ENCODE data around the gene PTPN20. TPM values are rescaled to one million over a fixed set of nuclear protein-coding genes. Genes with fewer than 3 reads are reported as not detected.
A peak's percentile ranks its signal among the peaks of the same experiment; 100 is the strongest.

The PTPN20 gene
- total and polyA plus RNA-seq, 2 of the 8 experiments (the other 6 are each of a cell fraction or from before 2014, with no cell fraction given) = not detected

DNA sequence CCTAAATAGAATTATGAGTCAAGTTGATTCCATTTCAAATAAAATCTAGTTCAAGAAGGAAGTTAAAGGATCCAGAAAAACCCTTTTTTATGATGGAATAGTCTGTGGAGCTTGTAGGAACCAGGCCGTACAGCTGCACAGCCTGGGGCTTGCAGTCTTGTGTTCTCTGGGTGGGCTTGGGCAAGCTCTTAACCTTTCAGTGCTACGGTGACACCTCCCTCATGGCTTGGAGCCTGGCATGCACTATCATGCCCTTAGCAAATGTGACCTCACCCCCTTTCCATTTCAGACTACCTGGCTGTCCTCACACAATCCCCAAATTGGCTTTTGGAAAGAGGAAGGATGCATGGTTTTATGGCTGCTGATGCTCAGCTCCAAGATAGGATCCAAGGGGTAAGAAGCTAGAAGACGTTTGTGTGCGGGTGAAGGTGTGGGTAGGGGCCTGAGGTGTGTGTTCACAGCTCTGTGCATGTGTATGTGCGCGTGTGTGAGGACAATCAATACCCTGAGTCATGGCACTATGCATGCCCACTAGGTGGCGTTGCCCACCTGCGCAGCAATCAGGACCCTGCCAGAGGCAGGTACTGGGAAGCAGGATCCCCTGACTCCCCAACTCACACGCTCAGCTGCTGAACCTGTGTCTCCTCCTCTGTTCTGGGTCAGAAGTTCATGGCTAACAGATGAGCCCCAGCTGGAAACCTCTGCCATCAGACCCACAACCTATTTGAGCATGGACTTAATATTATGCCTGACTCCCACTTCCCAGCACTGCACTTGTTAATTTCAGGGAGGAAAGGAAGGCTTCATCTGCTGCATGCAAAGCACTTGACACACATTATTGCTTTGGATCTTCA is 113.4 kb downstream of the PTPN20 start (continued):
- TF ChIP-seq, protein P1, sequence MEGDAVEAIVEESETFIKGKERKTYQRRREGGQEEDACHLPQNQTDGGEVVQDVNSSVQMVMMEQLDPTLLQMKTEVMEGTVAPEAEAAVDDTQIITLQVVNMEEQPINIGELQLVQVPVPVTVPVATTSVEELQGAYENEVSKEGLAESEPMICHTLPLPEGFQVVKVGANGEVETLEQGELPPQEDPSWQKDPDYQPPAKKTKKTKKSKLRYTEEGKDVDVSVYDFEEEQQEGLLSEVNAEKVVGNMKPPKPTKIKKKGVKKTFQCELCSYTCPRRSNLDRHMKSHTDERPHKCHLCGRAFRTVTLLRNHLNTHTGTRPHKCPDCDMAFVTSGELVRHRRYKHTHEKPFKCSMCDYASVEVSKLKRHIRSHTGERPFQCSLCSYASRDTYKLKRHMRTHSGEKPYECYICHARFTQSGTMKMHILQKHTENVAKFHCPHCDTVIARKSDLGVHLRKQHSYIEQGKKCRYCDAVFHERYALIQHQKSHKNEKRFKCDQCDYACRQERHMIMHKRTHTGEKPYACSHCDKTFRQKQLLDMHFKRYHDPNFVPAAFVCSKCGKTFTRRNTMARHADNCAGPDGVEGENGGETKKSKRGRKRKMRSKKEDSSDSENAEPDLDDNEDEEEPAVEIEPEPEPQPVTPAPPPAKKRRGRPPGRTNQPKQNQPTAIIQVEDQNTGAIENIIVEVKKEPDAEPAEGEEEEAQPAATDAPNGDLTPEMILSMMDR (IDR thresholded peaks at IDR 0.05; ENCODE audit: control extremely low read depth in 1 of 3, insufficient read depth in 1 of 3, low read depth in 1 of 3, low read length in 3 of 3) = peak; percentile 91 to 98 (median 96)
- TF ChIP-seq KDM4A (IDR thresholded peaks at IDR 0.05; ENCODE audit: low read depth, low read length, severe bottlenecking) = no peak
- TF ChIP-seq RAD21 (IDR thresholded peaks at IDR 0.05 in 1 of 2, conservative IDR thresholded peaks at IDR 0.05 in 1 of 2; ENCODE audit: low read depth in 2 of 2, low read length in 2 of 2) = peak; percentile 91 to 94
- no peak for TF ChIP-seq RFX5 (IDR thresholded peaks at IDR 0.05; ENCODE audit: borderline replicate concordance, low read depth, low read length)
- no peak for TF ChIP-seq RBBP5 (IDR thresholded peaks at IDR 0.05; ENCODE audit: borderline replicate concordance, low read depth, low read length)
- TF ChIP-seq CBX8 (IDR thresholded peaks at IDR 0.05; ENCODE audit: borderline replicate concordance, low read depth, low read length) = no peak
- TF ChIP-seq SIN3A (conservative IDR thresholded peaks at IDR 0.05 in 1 of 2, IDR thresholded peaks at IDR 0.05 in 1 of 2; ENCODE audit: low read depth in 1 of 2, low read length in 2 of 2) = no peak
- peak; percentile 62; the same call in 1 of the 2 replicates for TF ChIP-seq CREB1 (IDR thresholded peaks at IDR 0.05)
- TF ChIP-seq EGR1 (IDR thresholded peaks at IDR 0.05; ENCODE audit: borderline replicate concordance, low read depth, low read length) = no peak
- TF ChIP-seq TCF12 (IDR thresholded peaks at IDR 0.05; ENCODE audit: low read depth, low read length) = 0 out of 2 replicates have a peak, but pooled peaks have one; percentile 21
- no peak for TF ChIP-seq PHF8 (conservative IDR thresholded peaks at IDR 0.05; ENCODE audit: low read depth, low read length)
- no peak for TF ChIP-seq BRCA1 (IDR thresholded peaks at IDR 0.05; ENCODE audit: low read depth, low read length)
- 0 out of 2 replicates have a peak, but pooled peaks have one; percentile 46 for TF ChIP-seq JUND (IDR thresholded peaks at IDR 0.05; ENCODE audit: low read length)
- TF ChIP-seq HDAC2 (IDR thresholded peaks at IDR 0.05; ENCODE audit: borderline replicate concordance in 1 of 2, low read depth in 2 of 2, low read length in 2 of 2) = no peak
- TF ChIP-seq EZH2 (IDR thresholded peaks at IDR 0.05; ENCODE audit: low read depth, low read length, severe bottlenecking) = no peak
- no peak for TF ChIP-seq TEAD4 (IDR thresholded peaks at IDR 0.05; ENCODE audit: low read depth, low read length)
- TF ChIP-seq FOSL1 (IDR thresholded peaks at IDR 0.05; ENCODE audit: insufficient read depth, low read depth, low read length) = no peak
- no peak for TF ChIP-seq NANOG (IDR thresholded peaks at IDR 0.05; ENCODE audit: insufficient read depth, low read depth, low read length, poor library complexity, severe bottlenecking)
- peak; percentile 98 for TF ChIP-seq MAFK (IDR thresholded peaks at IDR 0.05; ENCODE audit: low read depth, low read length)
